Right renal cortex interstitium (tissue), 3 donors: ENCODE data around the gene RGS6. TPM values are rescaled to one million over a fixed set of nuclear protein-coding genes. Genes with fewer than 3 reads are reported as not detected.

Source experiments
- DNase-seq, 3 donors: peaks; one replicate each; pipeline ENCODE4 v3.0.0-alpha.2; 2013; ENCODE audit warnings: low read depth in 3 of 3, low spot score in 2 of 3
- polyA plus RNA-seq, 3 donors: library from polyadenylated mRNA; unstranded; fragments of 120-200 nt; gene quantifications; one replicate each; pipeline ENCODE4 v1.2.1, GENCODE V29; 2013; ENCODE audit not compliant: insufficient read length in 3 of 3

The RGS6 gene
- polyA plus RNA-seq, 3 donors = 0.74 to 1.4 (median 0.80) TPM

GRCh38 chr14:72541546-72541945 is 609.3 kb downstream of the RGS6 start:
- DNase-seq = no peak

GRCh38 chr14:72543341-72543740 is 611.1 kb downstream of the RGS6 start:
- no peak for DNase-seq

- DNase-seq = no peak
These were observed 612.6 kb downstream of the RGS6 start for GRCh38 chr14:72544615-72545387.

- DNase-seq = no peak
These were observed 613.4 kb downstream of the RGS6 start for GRCh38 chr14:72545411-72546311.

GRCh38 chr14:72546344-72547016 is 614.3 kb downstream of the RGS6 start:
- no peak for DNase-seq

- no peak for DNase-seq
These were observed 615.8 kb downstream of the RGS6 start for GRCh38 chr14:72547999-72548398.

GRCh38 chr14:72549026-72549425 is 616.8 kb downstream of the RGS6 start:
- DNase-seq = no peak

- no peak for DNase-seq
These were observed 617.6 kb downstream of the RGS6 start for GRCh38 chr14:72549854-72550253.

GRCh38 chr14:72550513-72550912 is 618.3 kb downstream of the RGS6 start:
- DNase-seq = no peak

GRCh38 chr14:72552236-72552635 is 620.0 kb downstream of the RGS6 start:
- no peak for DNase-seq

GRCh38 chr14:72553161-72553560 is 620.9 kb downstream of the RGS6 start:
- DNase-seq = no peak

- no peak for DNase-seq
These were observed 621.4 kb downstream of the RGS6 start for GRCh38 chr14:72553656-72554055.

GRCh38 chr14:72554401-72554800 is 622.2 kb downstream of the RGS6 start:
- DNase-seq = no peak

GRCh38 chr14:72554994-72555608 is 622.9 kb downstream of the RGS6 start:
- DNase-seq = no peak

GRCh38 chr14:72555609-72556000 is 623.4 kb downstream of the RGS6 start:
- no peak for DNase-seq

- no peak for DNase-seq
These were observed 625.4 kb downstream of the RGS6 start for GRCh38 chr14:72557671-72558070.

- DNase-seq = no peak
These were observed 626.5 kb downstream of the RGS6 start for GRCh38 chr14:72558721-72559120.

- DNase-seq = no peak
These were observed 627.0 kb downstream of the RGS6 start for GRCh38 chr14:72559202-72559601.

GRCh38 chr14:72559669-72560255 is 627.5 kb downstream of the RGS6 start:
- DNase-seq = no peak

GRCh38 chr14:72560331-72560730 is 628.1 kb downstream of the RGS6 start:
- DNase-seq = no peak
